Progenitor cell of endocrine pancreas (in vitro differentiated cells): ENCODE results near the gene SMYD5. TPM values are rescaled to one million over a fixed set of nuclear protein-coding genes. Genes with fewer than 3 reads are reported as not detected.

Experiments used
- DNase-seq: peaks from one replicate; pipeline ENCODE4 v3.0.0; 2021; ENCODE audit warnings: low spot score; ENCODE audit not compliant: unreplicated experiment
- H3K27ac Mint-ChIP-seq: 2 replicates; pipeline ENCODE4 v1.8.0; 2021; ENCODE audit warnings: mild to moderate bottlenecking, moderate library complexity, mixed read lengths
- H3K27me3 Mint-ChIP-seq: 2 replicates; pipeline ENCODE4 v1.8.0; 2021; ENCODE audit warnings: mixed read lengths
- H3K36me3 Mint-ChIP-seq: 2 replicates; pipeline ENCODE4 v1.8.0; 2022; ENCODE audit warnings: mixed read lengths; ENCODE audit not compliant: insufficient read depth
- H3K4me1 Mint-ChIP-seq: 2 replicates; pipeline ENCODE4 v1.8.0; 2021; ENCODE audit warnings: low read depth, mixed read lengths
- H3K4me3 Mint-ChIP-seq: 2 replicates; pipeline ENCODE4 v1.8.0; 2021; ENCODE audit warnings: low read depth, mild to moderate bottlenecking, moderate library complexity, mixed read lengths
- H3K9me3 Mint-ChIP-seq: 2 replicates; pipeline ENCODE4 v1.8.0; 2021; ENCODE audit warnings: low read depth, mixed read lengths
- total RNA-seq: library from RNA; stranded (reverse); gene quantifications from 2 replicates; pipeline ENCODE4 v1.2.1, GENCODE V29; 2021
- TF ChIP-seq, protein P1 (sequence below): fragments of 200-600 bp; sonication (generic); IDR thresholded peaks from one replicate; pipeline ENCODE4 v1.5.0; 2021; ENCODE audit warnings: antibody characterized with exemption, mild to moderate bottlenecking; ENCODE audit not compliant: unreplicated experiment

SMYD5 gene
- total RNA-seq, 1 donor from 2014 or later = 30.2 TPM

- H3K27ac Mint-ChIP-seq = no peak overlapping the region
- no peak overlapping the region for H3K4me3 Mint-ChIP-seq
- H3K9me3 Mint-ChIP-seq = no peaks in the 10 kb centered on the region
- H3K27me3 Mint-ChIP-seq = no peaks in the 10 kb centered on the region
- DNase-seq = no peak
- peaks cover 19% of the 10 kb centered on the region for H3K36me3 Mint-ChIP-seq
- H3K4me1 Mint-ChIP-seq = no peaks in the 10 kb centered on the region
- TF ChIP-seq, protein P1, sequence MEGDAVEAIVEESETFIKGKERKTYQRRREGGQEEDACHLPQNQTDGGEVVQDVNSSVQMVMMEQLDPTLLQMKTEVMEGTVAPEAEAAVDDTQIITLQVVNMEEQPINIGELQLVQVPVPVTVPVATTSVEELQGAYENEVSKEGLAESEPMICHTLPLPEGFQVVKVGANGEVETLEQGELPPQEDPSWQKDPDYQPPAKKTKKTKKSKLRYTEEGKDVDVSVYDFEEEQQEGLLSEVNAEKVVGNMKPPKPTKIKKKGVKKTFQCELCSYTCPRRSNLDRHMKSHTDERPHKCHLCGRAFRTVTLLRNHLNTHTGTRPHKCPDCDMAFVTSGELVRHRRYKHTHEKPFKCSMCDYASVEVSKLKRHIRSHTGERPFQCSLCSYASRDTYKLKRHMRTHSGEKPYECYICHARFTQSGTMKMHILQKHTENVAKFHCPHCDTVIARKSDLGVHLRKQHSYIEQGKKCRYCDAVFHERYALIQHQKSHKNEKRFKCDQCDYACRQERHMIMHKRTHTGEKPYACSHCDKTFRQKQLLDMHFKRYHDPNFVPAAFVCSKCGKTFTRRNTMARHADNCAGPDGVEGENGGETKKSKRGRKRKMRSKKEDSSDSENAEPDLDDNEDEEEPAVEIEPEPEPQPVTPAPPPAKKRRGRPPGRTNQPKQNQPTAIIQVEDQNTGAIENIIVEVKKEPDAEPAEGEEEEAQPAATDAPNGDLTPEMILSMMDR = no peak
These were observed 30.0 kb downstream of the SMYD5 start for GRCh38 chr2:73243884-73244570.

GRCh38 chr2:73244580-73244979 is 30.5 kb downstream of the SMYD5 start:
- Mint-ChIP-seq H3K27ac (no peak overlapping the region), H3K9me3 (no peaks in the 10 kb centered on the region), H3K4me3 (no peak overlapping the region), H3K27me3 (no peaks in the 10 kb centered on the region), H3K36me3 (peaks cover 21% of the 10 kb centered on the region), H3K4me1 (no peaks in the 10 kb centered on the region)
- TF ChIP-seq, protein P1 = no peak
- no peak for DNase-seq

GRCh38 chr2:73246850-73247249 is 32.8 kb downstream of the SMYD5 start:
- H3K36me3 Mint-ChIP-seq = peaks cover 24% of the 10 kb centered on the region
- H3K9me3 Mint-ChIP-seq = no peaks in the 10 kb centered on the region
- H3K27ac Mint-ChIP-seq = no peak overlapping the region
- H3K4me1 Mint-ChIP-seq = no peaks in the 10 kb centered on the region
- no peak for DNase-seq
- TF ChIP-seq, protein P1 = no peak
- H3K27me3 Mint-ChIP-seq = no peaks in the 10 kb centered on the region
- H3K4me3 Mint-ChIP-seq = no peak overlapping the region

GRCh38 chr2:73249636-73250035 is 35.6 kb downstream of the SMYD5 start:
- no peak overlapping the region for H3K27ac Mint-ChIP-seq
- no peak overlapping the region for H3K4me3 Mint-ChIP-seq
- no peaks in the 10 kb centered on the region for H3K27me3 Mint-ChIP-seq
- H3K36me3 Mint-ChIP-seq = peaks cover 23% of the 10 kb centered on the region
- DNase-seq = no peak
- H3K4me1 Mint-ChIP-seq = no peaks in the 10 kb centered on the region
- TF ChIP-seq, protein P1 = no peak
- no peaks in the 10 kb centered on the region for H3K9me3 Mint-ChIP-seq

GRCh38 chr2:73250872-73251846 is 37.1 kb downstream of the SMYD5 start:
- TF ChIP-seq, protein P1 = no peak
- no peaks in the 10 kb centered on the region for H3K4me1 Mint-ChIP-seq
- no peaks in the 10 kb centered on the region for H3K27me3 Mint-ChIP-seq

More at GRCh38 chr2:73250872-73251846, 37.1 kb downstream of the SMYD5 start:
- H3K9me3 Mint-ChIP-seq = no peaks in the 10 kb centered on the region
- no peak for DNase-seq
- H3K27ac Mint-ChIP-seq = no peak overlapping the region
- peaks cover 18% of the 10 kb centered on the region for H3K36me3 Mint-ChIP-seq
- H3K4me3 Mint-ChIP-seq = no peak overlapping the region
